ENCODE results near the gene ALX4.

ALX4 gene

GRCh38 chr11:44255406-44256071, 54.4 kb downstream of the ALX4 start:
- no peak for TF ChIP-seq POLR2A (IDR thresholded peaks at IDR 0.05; ENCODE audit: low read depth, low read length)
- no peak for DNase-seq (ENCODE audit: insufficient read length, low spot score)
- FAIRE-seq, result no peak

GRCh38 chr11:44252999-44253602, 56.8 kb downstream of the ALX4 start:
- FAIRE-seq, result no peak
- DNase-seq (ENCODE audit: insufficient read length, low spot score), result no peak
- TF ChIP-seq POLR2A (IDR thresholded peaks at IDR 0.05; ENCODE audit: low read depth, low read length), result no peak

GRCh38 chr11:44250421-44250820, 59.5 kb downstream of the ALX4 start:
- TF ChIP-seq POLR2A (IDR thresholded peaks at IDR 0.05; ENCODE audit: low read depth, low read length), result no peak
- DNase-seq (ENCODE audit: insufficient read length, low spot score), result no peak
- no peak for FAIRE-seq

GRCh38 chr11:44248109-44248508, 61.8 kb downstream of the ALX4 start:
- FAIRE-seq (no peak), DNase-seq (ENCODE audit: insufficient read length, low spot score) (no peak)
- no peak for TF ChIP-seq POLR2A (IDR thresholded peaks at IDR 0.05; ENCODE audit: low read depth, low read length)

GRCh38 chr11:44247508-44247907, 62.4 kb downstream of the ALX4 start:
- TF ChIP-seq POLR2A (IDR thresholded peaks at IDR 0.05; ENCODE audit: low read depth, low read length), result no peak
- DNase-seq (ENCODE audit: insufficient read length, low spot score), result no peak
- no peak for FAIRE-seq

GRCh38 chr11:44246726-44247125, 63.2 kb downstream of the ALX4 start:
- TF ChIP-seq POLR2A (IDR thresholded peaks at IDR 0.05; ENCODE audit: low read depth, low read length), result no peak
- DNase-seq (ENCODE audit: insufficient read length, low spot score) (no peak), FAIRE-seq (no peak)

GRCh38 chr11:44244639-44245310, 65.2 kb downstream of the ALX4 start:
- FAIRE-seq, result no peak

GRCh38 chr11:44243595-44244343, 66.2 kb downstream of the ALX4 start:
- DNase-seq (ENCODE audit: insufficient read length, low spot score), result peak; percentile 63
- TF ChIP-seq POLR2A (IDR thresholded peaks at IDR 0.05; ENCODE audit: low read depth, low read length), result no peak
- peak; percentile 33 for FAIRE-seq

More at GRCh38 chr11:44244639-44245310, 65.2 kb downstream of the ALX4 start:
- no peak for DNase-seq (ENCODE audit: insufficient read length, low spot score)
- no peak for TF ChIP-seq POLR2A (IDR thresholded peaks at IDR 0.05; ENCODE audit: low read depth, low read length)

GRCh38 chr11:44243086-44243485, 66.9 kb downstream of the ALX4 start:
- no peak for TF ChIP-seq POLR2A (IDR thresholded peaks at IDR 0.05; ENCODE audit: low read depth, low read length)
- DNase-seq (ENCODE audit: insufficient read length, low spot score) (no peak), FAIRE-seq (no peak)

- no peak for TF ChIP-seq POLR2A (IDR thresholded peaks at IDR 0.05; ENCODE audit: low read depth, low read length)
- no peak for FAIRE-seq
- DNase-seq (ENCODE audit: insufficient read length, low spot score), result no peak
Observed at GRCh38 chr11:44241851-44242250, 68.1 kb downstream of the ALX4 start.

- FAIRE-seq (no peak), DNase-seq (ENCODE audit: insufficient read length, low spot score) (no peak)
- TF ChIP-seq POLR2A (IDR thresholded peaks at IDR 0.05; ENCODE audit: low read depth, low read length), result no peak
Observed at GRCh38 chr11:44237156-44237555, 72.8 kb downstream of the ALX4 start.

- DNase-seq (ENCODE audit: insufficient read length, low spot score), result no peak
- TF ChIP-seq POLR2A (IDR thresholded peaks at IDR 0.05; ENCODE audit: low read depth, low read length), result no peak
- FAIRE-seq, result no peak
Observed at GRCh38 chr11:44236296-44236695, 73.6 kb downstream of the ALX4 start.

GRCh38 chr11:44235765-44236201, 74.2 kb downstream of the ALX4 start:
- DNase-seq (ENCODE audit: insufficient read length, low spot score), result no peak
- TF ChIP-seq POLR2A (IDR thresholded peaks at IDR 0.05; ENCODE audit: low read depth, low read length), result no peak
- no peak for FAIRE-seq

GRCh38 chr11:44229624-44230023, 80.3 kb downstream of the ALX4 start:
- DNase-seq (ENCODE audit: insufficient read length, low spot score) (no peak), FAIRE-seq (no peak)
- no peak for TF ChIP-seq POLR2A (IDR thresholded peaks at IDR 0.05; ENCODE audit: low read depth, low read length)

All from H54 (cell line).